ENCODE results near the gene C1orf52.

The C1orf52 gene

DNA sequence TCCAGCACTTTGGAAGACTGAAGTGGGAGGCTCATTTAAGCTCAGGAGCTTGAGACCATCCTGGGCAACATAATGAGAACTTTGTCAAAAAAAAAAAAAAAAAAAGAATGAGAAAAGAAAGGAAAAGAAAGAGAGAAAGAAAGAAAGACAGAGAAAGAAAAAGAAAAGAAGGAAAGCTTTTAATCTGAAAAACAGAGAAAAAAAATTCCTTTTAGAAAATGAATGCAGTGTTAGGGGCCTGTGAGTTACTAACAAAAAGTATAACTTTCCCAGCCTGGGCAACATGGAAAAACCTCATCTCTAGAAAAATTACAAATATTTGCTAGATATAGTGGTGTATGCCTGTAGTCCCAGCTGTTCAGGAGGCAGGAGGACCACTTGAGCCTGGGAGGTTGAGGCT, 42.8 kb downstream of the C1orf52 start:
- TF ChIP-seq, protein P1, sequence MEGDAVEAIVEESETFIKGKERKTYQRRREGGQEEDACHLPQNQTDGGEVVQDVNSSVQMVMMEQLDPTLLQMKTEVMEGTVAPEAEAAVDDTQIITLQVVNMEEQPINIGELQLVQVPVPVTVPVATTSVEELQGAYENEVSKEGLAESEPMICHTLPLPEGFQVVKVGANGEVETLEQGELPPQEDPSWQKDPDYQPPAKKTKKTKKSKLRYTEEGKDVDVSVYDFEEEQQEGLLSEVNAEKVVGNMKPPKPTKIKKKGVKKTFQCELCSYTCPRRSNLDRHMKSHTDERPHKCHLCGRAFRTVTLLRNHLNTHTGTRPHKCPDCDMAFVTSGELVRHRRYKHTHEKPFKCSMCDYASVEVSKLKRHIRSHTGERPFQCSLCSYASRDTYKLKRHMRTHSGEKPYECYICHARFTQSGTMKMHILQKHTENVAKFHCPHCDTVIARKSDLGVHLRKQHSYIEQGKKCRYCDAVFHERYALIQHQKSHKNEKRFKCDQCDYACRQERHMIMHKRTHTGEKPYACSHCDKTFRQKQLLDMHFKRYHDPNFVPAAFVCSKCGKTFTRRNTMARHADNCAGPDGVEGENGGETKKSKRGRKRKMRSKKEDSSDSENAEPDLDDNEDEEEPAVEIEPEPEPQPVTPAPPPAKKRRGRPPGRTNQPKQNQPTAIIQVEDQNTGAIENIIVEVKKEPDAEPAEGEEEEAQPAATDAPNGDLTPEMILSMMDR (IDR thresholded peaks at IDR 0.05; ENCODE audit: low read depth, low read length) = no peak
- H3K4me3 ChIP-seq (replicated peaks in 1 of 2; ENCODE audit: low read depth in 2 of 2, low read length in 2 of 2) = no peak overlapping the region
- DNase-seq (ENCODE audit: low read depth in 2 of 2) = no peak

DNA sequence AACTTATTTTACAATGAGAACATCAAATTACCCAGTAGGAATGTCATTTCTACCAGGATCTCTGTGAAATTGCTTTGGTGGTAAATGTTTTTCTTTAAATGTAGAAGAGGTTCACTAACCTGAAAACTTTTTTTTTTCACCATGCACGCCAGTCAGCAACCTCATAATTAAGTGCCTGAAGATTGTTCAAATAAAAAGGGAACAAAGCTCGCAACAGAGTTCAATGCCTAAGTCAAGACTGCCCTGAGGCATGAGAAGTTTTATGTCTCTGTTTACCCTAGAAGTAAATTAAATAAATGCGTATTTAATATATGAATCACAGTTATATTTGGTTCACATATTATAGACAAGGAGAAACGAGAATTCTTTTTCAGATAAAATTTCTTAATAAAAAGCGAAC, 44.8 kb downstream of the C1orf52 start:
- H3K4me3 ChIP-seq (replicated peaks in 1 of 2; ENCODE audit: low read depth in 2 of 2, low read length in 2 of 2) = no peak overlapping the region
- no peak for DNase-seq (ENCODE audit: low read depth in 2 of 2)
- TF ChIP-seq, protein P1 (IDR thresholded peaks at IDR 0.05; ENCODE audit: low read depth, low read length) = no peak

DNA sequence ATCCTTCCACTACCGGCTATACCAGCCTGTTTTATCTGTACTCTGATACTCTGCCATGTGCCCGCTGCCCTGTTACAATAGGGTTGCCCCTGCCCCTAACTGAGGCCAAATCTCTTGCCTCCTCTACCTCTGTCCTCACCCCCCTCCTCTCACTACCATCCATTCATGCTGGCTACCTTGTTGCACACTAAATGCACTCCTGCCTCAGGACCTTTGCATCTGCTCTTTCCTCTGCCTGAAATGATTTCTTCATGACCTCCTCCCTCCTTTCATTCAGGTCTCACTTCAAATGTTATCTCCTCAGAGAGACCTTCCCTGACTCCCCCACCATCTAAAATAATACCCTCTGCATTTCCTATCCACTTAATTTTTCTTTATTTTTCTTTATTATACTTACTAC, 51.0 kb downstream of the C1orf52 start:
- DNase-seq (ENCODE audit: low read depth in 2 of 2) = no peak
- H3K4me3 ChIP-seq (replicated peaks in 1 of 2; ENCODE audit: low read depth in 2 of 2, low read length in 2 of 2) = no peak overlapping the region
- TF ChIP-seq, protein P1 (IDR thresholded peaks at IDR 0.05; ENCODE audit: low read depth, low read length) = no peak

DNA sequence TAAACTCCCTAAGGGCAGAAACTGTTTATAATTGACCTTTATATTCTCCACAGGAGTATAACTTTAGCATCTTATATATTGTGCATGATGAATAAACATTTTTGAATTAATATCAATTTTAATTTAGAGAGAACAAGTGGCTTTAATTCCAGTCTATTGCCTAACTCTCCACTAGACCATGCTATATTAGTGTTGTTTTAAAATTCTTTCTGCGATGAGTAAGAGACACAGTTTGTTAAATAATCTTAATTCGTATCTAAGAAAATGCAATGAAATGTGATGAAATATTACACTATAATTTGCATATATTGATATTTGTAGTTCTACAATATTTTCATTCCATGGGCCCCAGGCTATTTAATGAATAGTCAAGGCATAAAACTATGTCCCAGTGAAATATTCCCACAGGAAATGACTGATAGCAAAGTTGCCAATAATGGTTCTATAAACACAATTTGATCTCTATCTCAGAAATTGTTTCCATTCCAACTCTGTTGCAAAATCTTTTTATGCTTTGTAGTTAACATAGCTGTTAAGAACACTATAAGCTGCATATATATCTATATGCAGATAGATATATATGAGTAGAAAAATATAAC, 55.8 kb downstream of the C1orf52 start:
- DNase-seq (ENCODE audit: low read depth in 2 of 2) = peak in 1 of 2 donors; percentile 16
- no peak overlapping the region for H3K4me3 ChIP-seq (replicated peaks in 1 of 2; ENCODE audit: low read depth in 2 of 2, low read length in 2 of 2)
- TF ChIP-seq, protein P1 (IDR thresholded peaks at IDR 0.05; ENCODE audit: low read depth, low read length) = no peak

DNA sequence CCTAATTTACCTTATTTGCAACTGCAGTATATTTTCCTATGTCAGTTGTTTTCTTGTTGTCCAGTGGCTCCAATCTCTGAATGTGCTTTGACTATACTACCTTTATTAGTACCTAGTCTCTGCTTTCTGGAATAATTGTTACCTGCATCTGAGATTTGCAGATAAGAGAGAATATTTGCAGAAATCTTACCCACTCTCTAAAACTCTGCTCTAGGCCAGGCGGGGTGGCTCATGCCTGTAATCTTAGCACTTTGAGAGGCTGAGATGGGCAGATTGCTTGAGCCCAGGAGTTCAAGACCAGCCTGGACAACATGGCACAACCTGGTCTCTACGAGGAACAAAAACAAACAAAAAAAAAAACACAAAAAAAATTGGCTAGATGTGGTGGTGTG, 56.6 kb downstream of the C1orf52 start:
- H3K4me3 ChIP-seq (replicated peaks in 1 of 2; ENCODE audit: low read depth in 2 of 2, low read length in 2 of 2) = no peak overlapping the region
- no peak for DNase-seq (ENCODE audit: low read depth in 2 of 2)
- TF ChIP-seq, protein P1 (IDR thresholded peaks at IDR 0.05; ENCODE audit: low read depth, low read length) = no peak

DNA sequence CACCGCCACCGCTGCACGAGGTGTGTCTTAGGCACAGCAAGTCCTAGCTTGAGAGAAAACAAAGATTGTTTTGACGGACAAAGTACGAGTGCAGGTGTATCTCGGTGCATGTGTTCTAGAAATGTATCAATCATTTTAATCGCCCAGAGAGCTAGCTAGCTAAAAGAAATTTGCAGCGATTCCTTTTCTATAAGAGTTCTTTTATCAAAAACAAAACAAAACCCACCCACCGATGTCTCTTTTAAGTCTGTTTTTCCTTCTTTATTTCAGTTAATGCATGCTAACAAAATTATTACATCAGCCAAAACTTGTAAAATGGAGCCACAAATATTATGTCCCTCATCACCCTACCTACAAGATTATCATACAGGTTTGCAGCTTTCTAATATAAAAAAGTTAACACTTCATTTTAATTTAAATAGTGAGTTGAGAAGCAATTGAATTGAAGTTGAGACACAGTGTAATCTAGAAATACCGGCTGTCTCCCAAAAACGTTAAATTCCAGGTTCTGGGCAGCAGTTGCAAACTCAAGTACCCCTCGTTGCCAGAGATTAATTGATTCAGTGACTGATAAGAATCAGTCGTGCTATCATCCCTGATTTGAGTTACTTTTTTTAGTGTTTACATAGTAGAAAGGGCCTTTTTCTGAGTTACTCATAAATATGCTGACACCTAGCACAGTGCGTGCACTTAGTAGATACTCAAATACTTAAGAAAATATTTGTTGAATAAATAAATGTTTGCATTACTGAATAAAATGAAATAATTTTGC, 57.2 kb downstream of the C1orf52 start:
- TF ChIP-seq, protein P1 (IDR thresholded peaks at IDR 0.05; ENCODE audit: low read depth, low read length) = no peak
- H3K4me3 ChIP-seq (replicated peaks in 1 of 2; ENCODE audit: low read depth in 2 of 2, low read length in 2 of 2) = peak overlapping the region; percentile 71 to 75
- DNase-seq (ENCODE audit: low read depth in 2 of 2) = peak in 1 of 2 donors; percentile 6
